HG03378 (cell line): Measurements from ENCODE around the gene EXOSC7.
"Not testable (repeated sequence)": the region's sequence is repeated elsewhere in the genome, so short reads cannot be mapped to it uniquely, and the experiment has no call there.

ENCODE experiments used
- ATAC-seq: cut with Tn5 transposase; IDR thresholded peaks from one replicate; pipeline ENCODE4 v1.9.1; 2021; ENCODE audit warnings: mild to moderate bottlenecking, moderate library complexity; ENCODE audit not compliant: unreplicated experiment

EXOSC7 gene

GRCh38 chr3:45053805-45054195 is 77.8 kb downstream of the EXOSC7 start:
- not testable (repeated sequence) for ATAC-seq

- ATAC-seq = no peak
Measured at GRCh38 chr3:45054196-45054857, 78.3 kb downstream of the EXOSC7 start.

GRCh38 chr3:45055032-45055410 is 79.0 kb downstream of the EXOSC7 start:
- no peak for ATAC-seq

- no peak for ATAC-seq
Measured at GRCh38 chr3:45055411-45056143, 79.5 kb downstream of the EXOSC7 start.

GRCh38 chr3:45056608-45057301 is 80.7 kb downstream of the EXOSC7 start:
- no peak for ATAC-seq

GRCh38 chr3:45057557-45057956 is 81.5 kb downstream of the EXOSC7 start:
- no peak for ATAC-seq

- ATAC-seq = no peak
Measured at GRCh38 chr3:45059132-45059531, 83.1 kb downstream of the EXOSC7 start.

- no peak for ATAC-seq
Measured at GRCh38 chr3:45060165-45060892, 84.3 kb downstream of the EXOSC7 start.
